OCI-M2 (cell line): Measurements from ENCODE around the gene SHB.

Experiments
- DNase-seq: peaks from one replicate; lab custom pipeline; 2025; ENCODE audit not compliant: unreplicated experiment; lab: John Stamatoyannopoulos, UW

SHB gene

DNA sequence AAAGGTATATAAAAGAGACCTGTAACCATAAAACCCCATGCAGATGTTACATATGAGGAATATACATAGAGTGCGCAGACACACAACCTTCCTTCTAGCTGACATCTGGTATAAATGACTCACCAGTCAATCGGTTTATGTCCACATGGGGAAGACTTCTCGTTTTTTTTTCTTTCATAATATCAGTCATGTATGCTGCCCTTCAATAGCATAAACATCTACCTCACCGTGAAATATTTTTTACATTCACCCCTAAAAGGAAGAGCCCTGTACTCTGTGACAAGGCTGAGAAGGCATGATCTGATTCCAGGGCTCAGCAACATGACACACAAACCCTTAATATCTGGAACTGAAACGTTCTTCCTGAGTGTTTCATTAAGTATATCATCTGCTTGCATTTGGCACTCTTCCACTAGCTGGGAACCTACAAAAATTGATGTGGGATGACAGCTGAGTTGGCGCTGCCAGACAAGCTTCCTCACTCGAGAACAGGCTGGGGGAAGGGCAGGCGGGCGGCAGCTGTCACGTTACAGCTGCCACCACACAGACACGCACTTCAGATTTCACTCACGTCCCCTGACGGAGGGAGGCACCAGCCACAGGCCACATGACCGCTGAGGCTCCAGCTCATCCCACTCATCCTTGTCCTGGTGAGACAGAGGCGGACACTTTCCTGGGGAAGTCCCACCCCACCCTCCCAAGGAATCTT is 74.2 kb downstream of the SHB start:
- no peak for DNase-seq

- no peak for DNase-seq
Observed at GRCh38 chr9:37992924-37993349, 76.1 kb downstream of the SHB start.

DNA sequence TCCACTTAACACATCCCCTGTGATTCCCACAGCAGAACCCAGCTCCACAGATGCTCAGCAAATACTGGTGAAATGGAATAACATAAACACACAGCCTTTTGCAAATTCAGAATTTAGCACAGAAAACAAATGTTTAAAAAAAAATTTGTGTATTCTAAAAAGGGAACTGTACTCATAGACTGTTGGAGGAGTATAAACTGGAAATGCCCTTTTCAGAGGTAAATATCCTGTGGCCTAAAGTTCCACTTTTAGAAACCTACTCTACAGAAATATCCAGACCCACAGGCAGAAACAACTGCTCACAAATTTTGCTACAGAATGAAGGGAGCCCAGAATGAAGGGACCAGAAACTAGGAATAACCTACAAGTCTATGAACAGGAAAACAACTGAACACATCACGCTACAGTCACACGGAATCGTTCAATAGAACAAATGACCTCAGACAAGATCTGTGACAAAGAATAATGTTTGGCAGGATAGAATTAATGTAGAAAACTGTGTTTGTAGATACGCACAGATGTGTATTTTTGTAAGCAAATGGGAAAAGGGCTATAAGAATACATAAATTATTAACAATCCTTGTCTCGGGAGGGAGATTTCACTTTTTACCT is 78.5 kb downstream of the SHB start:
- no peak for DNase-seq

- DNase-seq = no peak
Observed at GRCh38 chr9:37989701-37990100, 79.3 kb downstream of the SHB start.

DNA sequence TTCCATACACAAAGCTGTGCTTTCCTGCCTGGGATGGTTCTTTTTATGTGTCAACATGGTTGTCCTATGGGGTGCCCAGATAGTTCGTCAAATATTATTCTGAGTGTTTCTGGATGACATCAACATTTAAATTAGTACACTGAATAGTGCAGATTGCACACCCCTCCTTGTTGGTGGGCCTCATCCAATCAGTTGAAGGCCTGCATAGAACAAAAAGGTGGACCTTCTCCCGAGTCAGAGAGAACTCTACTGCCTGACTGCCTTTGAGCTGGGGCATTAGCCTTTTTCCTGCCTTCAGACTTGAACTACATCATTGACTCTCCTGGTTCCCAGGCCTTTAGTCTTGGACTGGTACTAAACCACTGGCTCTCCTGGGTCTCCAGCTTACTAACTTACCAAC is 80.4 kb downstream of the SHB start:
- DNase-seq = no peak

GRCh38 chr9:37988041-37988440 is 81.0 kb downstream of the SHB start:
- no peak for DNase-seq

DNA sequence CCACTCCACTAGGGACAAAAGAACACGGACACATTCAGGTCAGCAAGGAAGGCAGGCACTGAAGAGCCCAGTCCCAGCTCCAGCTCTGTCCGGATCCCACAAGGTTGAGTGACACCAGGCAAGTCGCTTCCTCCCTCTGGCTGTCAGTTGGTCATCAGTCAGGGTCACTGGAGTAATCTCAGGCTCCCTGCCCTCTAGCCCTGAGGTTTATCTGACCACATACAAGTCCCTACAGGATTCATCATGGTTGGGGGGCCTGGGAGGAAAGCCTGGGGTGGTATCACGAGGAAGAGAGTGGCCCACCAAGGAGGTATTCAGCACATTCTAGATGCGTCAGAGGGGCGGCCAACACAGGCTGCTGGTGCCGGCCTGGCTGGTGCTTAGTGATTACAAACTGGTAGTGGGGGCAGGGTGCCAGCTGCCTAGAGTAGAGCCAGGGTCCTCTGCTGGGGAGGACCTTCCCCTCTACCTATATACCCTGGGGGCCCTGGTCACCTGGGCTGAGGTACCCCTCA is 81.5 kb downstream of the SHB start:
- DNase-seq = no peak

DNA sequence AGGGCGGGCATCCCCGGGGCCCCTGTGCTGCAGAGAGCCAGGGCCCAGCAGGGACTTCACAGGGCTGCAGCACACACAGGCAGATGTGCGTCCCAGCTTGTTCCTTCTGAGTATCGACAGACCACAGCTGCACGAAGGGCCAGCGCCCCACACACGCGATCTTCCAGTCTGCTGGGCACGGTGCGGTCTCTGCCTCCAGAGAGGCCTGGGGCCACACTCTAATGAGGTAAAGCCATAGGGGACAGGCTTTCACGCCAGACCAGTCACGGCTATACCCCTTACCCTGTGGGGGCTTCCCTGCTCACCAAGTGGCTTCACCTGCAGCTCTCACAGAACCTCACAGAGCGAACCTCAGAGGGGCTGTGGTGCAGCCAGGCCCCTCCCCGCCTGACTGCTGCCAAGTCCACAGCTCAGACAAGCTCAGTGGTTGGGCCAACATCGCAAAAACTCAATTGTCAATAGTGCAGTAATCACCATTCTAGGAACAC is 82.2 kb downstream of the SHB start:
- DNase-seq = no peak

DNA sequence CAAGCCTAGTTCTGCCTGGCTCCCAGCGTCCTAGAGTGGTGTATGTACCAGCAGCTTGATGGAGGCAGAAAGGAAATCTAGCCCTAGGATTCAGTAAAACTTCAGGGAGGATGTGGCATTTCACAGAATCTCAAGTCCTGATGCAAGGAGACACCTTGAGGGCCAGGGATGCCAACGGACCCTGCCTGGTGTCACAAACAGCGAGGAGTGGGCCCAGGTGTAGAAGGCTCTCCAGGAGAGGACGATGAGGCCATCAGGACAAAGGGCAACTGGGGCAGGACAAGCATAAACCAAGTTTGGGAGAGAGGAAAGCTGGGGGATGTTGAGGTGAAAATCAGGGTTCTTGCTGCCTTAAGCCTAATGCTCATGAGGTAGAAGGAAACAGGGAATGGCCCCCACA is 83.0 kb downstream of the SHB start:
- no peak for DNase-seq

DNA sequence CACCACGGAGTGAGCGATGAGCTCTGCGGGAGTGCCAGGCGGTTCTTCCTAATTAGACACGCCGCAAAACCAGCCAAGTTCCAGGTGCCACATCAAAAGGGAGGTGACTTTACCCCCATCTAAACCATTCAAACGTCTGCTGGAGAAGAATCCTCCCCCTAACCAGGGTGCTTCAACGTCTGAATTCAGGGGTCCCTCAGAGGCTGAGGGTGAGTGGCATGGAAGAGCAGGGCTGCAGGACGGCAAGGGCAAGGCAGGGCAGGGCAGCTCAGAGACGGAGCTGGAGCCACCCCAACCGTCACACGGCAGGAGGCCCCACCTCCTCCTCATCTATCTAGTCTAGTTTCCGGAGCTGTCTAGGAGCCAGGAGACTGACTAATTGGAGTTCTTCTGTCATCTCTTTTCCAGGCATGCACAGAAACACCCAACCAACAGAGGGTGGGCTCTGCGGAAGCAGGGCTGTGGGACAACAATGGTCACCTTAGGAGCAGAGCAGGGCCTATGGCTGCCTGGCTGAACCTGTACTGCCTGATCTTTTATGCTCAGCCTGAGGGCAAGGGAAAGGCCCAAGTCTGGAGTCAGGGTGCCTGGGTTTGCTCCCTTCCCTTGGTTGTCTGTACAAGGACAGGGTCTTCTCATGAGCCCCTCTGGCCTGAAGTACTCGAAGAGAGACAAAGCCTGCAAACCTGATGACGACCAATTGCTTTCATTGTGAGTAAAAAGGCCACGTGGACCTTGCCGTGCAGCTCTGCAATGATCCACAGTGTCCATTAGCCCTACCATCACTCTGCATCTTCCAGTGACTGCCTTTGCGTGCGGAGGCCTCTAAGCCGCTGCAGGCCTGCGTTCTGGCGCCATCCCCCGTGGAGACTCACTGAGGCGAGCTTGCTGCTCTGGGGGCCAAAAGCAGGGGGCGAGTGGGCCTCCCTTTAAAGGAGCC is 84.1 kb downstream of the SHB start:
- DNase-seq = no peak

- DNase-seq = no peak
Observed at GRCh38 chr9:37984278-37984671, 84.8 kb downstream of the SHB start.

DNA sequence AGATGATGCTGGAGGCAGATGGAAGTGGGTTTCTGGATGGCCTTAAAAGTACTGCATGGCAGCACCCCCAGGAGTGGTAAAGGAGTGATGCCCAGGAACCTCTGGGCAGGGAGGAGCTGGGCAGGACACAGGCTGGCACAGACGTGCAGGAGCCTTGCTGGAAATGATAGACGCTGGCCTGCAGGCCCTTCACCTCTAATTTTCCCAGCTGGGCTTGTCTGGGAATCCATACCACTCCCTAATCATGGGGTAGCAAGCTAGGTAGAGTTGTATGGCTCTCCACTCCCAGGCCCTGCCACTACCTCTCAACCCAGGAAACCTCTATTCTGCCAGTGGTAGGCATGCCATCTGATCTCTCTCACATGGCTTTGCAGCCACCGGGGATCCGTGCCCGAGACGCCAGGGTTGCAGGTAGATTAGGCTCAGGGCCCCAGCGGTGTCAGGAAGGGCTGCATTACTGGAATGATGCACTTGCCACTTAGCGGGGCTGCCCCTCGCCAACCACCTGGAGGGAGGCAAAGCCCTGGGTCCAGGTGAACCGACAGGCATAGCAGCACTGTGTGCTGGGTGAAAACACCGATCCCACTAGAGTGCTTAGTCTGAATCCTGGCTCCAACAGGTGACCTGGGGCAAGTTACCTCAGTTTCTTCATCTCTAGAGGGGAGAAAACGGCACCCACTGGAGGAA is 85.5 kb downstream of the SHB start:
- DNase-seq = no peak

- no peak for DNase-seq
Observed at GRCh38 chr9:37979844-37980243, 89.2 kb downstream of the SHB start.

- DNase-seq = no peak
Observed at GRCh38 chr9:37978983-37979382, 90.0 kb downstream of the SHB start.

- no peak for DNase-seq
Observed at GRCh38 chr9:37978481-37978864, 90.6 kb downstream of the SHB start.

GRCh38 chr9:37977851-37978480 is 91.1 kb downstream of the SHB start:
- no peak for DNase-seq

- DNase-seq = no peak
Observed at GRCh38 chr9:37976714-37977477, 92.1 kb downstream of the SHB start.

DNA sequence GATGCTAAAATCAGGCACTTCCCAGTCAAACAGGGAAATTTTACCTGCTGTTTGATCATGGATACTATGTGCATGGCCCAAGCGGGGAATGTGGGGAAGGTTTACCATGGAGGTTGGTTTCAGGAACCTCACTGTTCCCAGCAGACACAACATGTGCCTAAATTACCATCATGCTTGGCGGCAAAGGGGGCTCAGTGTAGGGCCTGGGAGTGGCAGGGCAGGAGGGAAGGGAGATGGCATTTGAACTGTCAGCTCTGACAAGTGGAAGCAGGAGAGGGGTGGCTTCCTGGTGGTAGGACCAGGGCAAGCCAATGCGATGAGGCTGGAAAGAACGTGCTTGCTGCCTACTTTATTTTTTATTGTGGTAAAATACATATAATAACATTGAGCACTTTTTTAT is 93.4 kb downstream of the SHB start:
- DNase-seq = no peak

DNA sequence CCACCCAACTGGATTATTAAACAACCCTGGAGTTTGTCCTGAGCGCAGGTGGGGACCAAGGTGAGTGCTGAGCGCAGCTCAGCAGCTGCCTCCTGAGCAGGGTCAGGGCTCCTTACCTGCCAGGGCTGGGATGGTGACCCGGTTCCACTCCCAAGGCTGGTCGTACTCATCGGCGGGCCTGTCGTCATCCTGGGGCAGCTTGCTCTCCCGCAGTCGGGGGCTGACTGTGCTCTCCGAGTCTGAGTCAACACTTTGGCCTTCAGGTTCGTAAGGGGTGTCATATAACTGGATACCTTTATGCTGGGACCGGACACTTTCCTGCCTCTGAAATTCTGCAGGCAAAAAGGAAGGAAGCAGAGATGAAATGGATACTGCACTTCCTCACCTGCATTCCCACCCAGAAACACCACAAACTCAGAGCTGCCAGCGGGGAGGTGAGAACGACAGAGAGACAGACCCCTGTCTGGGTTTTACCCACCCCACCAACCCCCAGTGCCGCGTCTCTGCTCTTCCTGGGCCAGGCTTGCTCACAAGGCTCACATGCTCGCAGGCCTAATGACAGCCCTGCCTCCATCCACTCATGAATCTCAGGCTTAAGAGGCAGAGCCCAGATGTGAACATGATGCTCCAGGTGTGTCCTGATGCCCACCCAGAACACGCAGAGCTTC is 94.4 kb downstream of the SHB start:
- DNase-seq = no peak
